CD14-positive monocyte (primary cell): ENCODE results near the gene FRMD6. TPM values are rescaled to one million over a fixed set of nuclear protein-coding genes. Genes with fewer than 3 reads are reported as not detected.

Experiments
- DNase-seq, 3 donors: peaks; one replicate each; pipeline ENCODE4 v3.0.0-alpha.2; 2011 to 2022
- H2AFZ ChIP-seq: 2 replicates; pipeline ENCODE4 v1.6.0; 2012; ENCODE audit warnings: mild to moderate bottlenecking, low read depth, low read length, inconsistent platforms; ENCODE audit not compliant: insufficient read depth, poor library complexity, severe bottlenecking
- H3K27ac ChIP-seq, 2 donors: 1 replicate in 1 of 2; 2 replicates in 1 of 2; pipeline ENCODE4 v1.5.1; 2012 to 2013; ENCODE audit warnings: low read length in 2 of 2, control low read depth in 1 of 2, inconsistent platforms in 1 of 2, low read depth in 1 of 2, mild to moderate bottlenecking in 1 of 2
- H3K27me3 ChIP-seq, 2 donors: one replicate each; pipeline versions ENCODE4 v1.6.0 to v1.6.1; 2011 to 2013; ENCODE audit warnings: low read length in 2 of 2; ENCODE audit not compliant: control insufficient read depth in 2 of 2, insufficient read depth in 2 of 2
- H3K36me3 ChIP-seq, 2 donors: replicated peaks in 1 of 2; 1 replicate in 1 of 2; 2 replicates in 1 of 2; pipeline versions ENCODE4 v1.5.1 to v1.6.1; 2012 to 2013; ENCODE audit warnings: low read length in 2 of 2, control low read depth in 1 of 2, inconsistent platforms in 1 of 2, mild to moderate bottlenecking in 1 of 2; ENCODE audit not compliant: insufficient read depth in 2 of 2, control insufficient read depth in 1 of 2
- H3K4me1 ChIP-seq, 2 donors: 1 replicate in 1 of 2; 2 replicates in 1 of 2; pipeline versions ENCODE4 v1.5.1 to v1.6.1; 2012 to 2013; ENCODE audit warnings: low read length in 2 of 2, control low read depth in 1 of 2, inconsistent platforms in 1 of 2, mild to moderate bottlenecking in 1 of 2, moderate library complexity in 1 of 2; ENCODE audit not compliant: insufficient read depth in 2 of 2, control insufficient read depth in 1 of 2
- H3K4me2 ChIP-seq: replicated peaks from 2 replicates; pipeline ENCODE3; 2012; ENCODE audit warnings: low read length, moderate library complexity, mild to moderate bottlenecking; ENCODE audit not compliant: poor library complexity, severe bottlenecking; ENCODE audit errors: extremely low read depth
- H3K4me3 ChIP-seq, 3 experiments: fragments of 200-600 bp in 1 of 3; sonication (generic) in 1 of 3; replicated peaks in 1 of 3; 1 replicate in 2 of 3; 2 replicates in 1 of 3; pipeline ENCODE4 v1.5.1; 2011 to 2013; ENCODE audit warnings: low read length in 3 of 3, mild to moderate bottlenecking in 3 of 3, control low read depth in 2 of 3, low read depth in 2 of 3, inconsistent platforms in 1 of 3, moderate library complexity in 1 of 3
- H3K79me2 ChIP-seq: 2 replicates; pipeline ENCODE4 v1.6.0; 2012; ENCODE audit warnings: mild to moderate bottlenecking, control low read depth, inconsistent platforms, low read length, moderate library complexity; ENCODE audit not compliant: insufficient read depth
- H3K9ac ChIP-seq: 2 replicates; pipeline ENCODE4 v1.6.0; 2017; ENCODE audit warnings: low read length, mild to moderate bottlenecking; ENCODE audit not compliant: insufficient read depth, poor library complexity, severe bottlenecking
- H3K9me3 ChIP-seq, 2 donors: replicated peaks in 1 of 2; 1 replicate in 1 of 2; 2 replicates in 1 of 2; pipeline versions ENCODE4 v1.5.1 to v1.6.1; 2012 to 2013; ENCODE audit warnings: low read length in 2 of 2, control low read depth in 1 of 2; ENCODE audit not compliant: control insufficient read depth in 1 of 2, insufficient read depth in 1 of 2
- H4K20me1 ChIP-seq: 2 replicates; pipeline ENCODE4 v1.6.0; 2012; ENCODE audit warnings: mild to moderate bottlenecking, low read length, control low read depth, moderate library complexity; ENCODE audit not compliant: insufficient read depth
- H3K27ac Mint-ChIP-seq, 7 donors: one replicate each; pipeline ENCODE4 v1.8.0; 2020; ENCODE audit warnings: mild to moderate bottlenecking in 7 of 7, mixed read lengths in 7 of 7, moderate library complexity in 6 of 7, inconsistent platforms in 2 of 7
- H3K27me3 Mint-ChIP-seq, 3 donors: one replicate each; pipeline ENCODE4 v1.8.0; 2021 to 2022; ENCODE audit warnings: low read depth in 3 of 3, mild to moderate bottlenecking in 3 of 3, mixed read lengths in 3 of 3, moderate library complexity in 3 of 3, inconsistent platforms in 1 of 3
- H3K36me3 Mint-ChIP-seq, 2 donors: one replicate each; pipeline ENCODE4 v1.8.0; 2020; ENCODE audit warnings: mixed read lengths in 2 of 2, inconsistent platforms in 1 of 2, mild to moderate bottlenecking in 1 of 2
- H3K4me1 Mint-ChIP-seq: one replicate; pipeline ENCODE4 v1.8.0; 2020; ENCODE audit warnings: mild to moderate bottlenecking, mixed read lengths
- H3K4me3 Mint-ChIP-seq, 2 donors: one replicate each; pipeline ENCODE4 v1.8.0; 2020; ENCODE audit warnings: mild to moderate bottlenecking in 2 of 2, mixed read lengths in 2 of 2, moderate library complexity in 1 of 2
- H3K9me3 Mint-ChIP-seq, 7 donors: one replicate each; pipeline ENCODE4 v1.8.0; 2020 to 2022; ENCODE audit warnings: mixed read lengths in 7 of 7, mild to moderate bottlenecking in 6 of 7, moderate library complexity in 6 of 7, inconsistent platforms in 2 of 7
- WGBS: methylation state at CpG from one replicate; pipeline ENCODE4 v1.1.5; 2013; ENCODE audit warnings: missing lambda C conversion rate; ENCODE audit not compliant: insufficient coverage; 5-methylcytosine and 5-hydroxymethylcytosine counted together
- intact Hi-C, 2 donors: fragments of 100-400 bp; cut with micrococcal nuclease; formaldehyde crosslinking; loops; one replicate each; pipeline versions ENCODE4 v1.15.0 to v1.15.1; 2023
- polyA minus RNA-seq: library from RNA; depleted of rRNA, polyadenylated mRNA; stranded (reverse); fragments of >200 nt; gene quantifications from 2 replicates; pipeline ENCODE4 v1.2.3, GENCODE V29; 2012
- polyA plus RNA-seq, 3 donors: library from polyadenylated mRNA; depleted of rRNA in 1 of 3; unstranded in 2 of 3; stranded (reverse) in 1 of 3; fragments of 300-500 nt in 2 of 3; fragments of >200 nt in 1 of 3; fragmentation: Illumina TruSeq in 2 of 3; gene quantifications; 1 replicate in 2 of 3; 2 replicates in 1 of 3; pipeline ENCODE4 v1.2.3, GENCODE V29; 2012 to 2021
- total RNA-seq, 12 experiments: library from RNA in 1 of 12; stranded (reverse) in 1 of 12; fragments of 120-200 nt in 1 of 12; gene quantifications; one replicate each; pipeline ENCODE4 v1.2.4 and lab custom pipeline; 2013 to 2026; ENCODE audit warnings: mixed read lengths in 6 of 12, inconsistent platforms in 1 of 12
- TF ChIP-seq, protein P1 (sequence below): fragments of 200-600 bp; IDR thresholded peaks from one replicate; pipeline ENCODE4 v1.8.0; 2022; ENCODE audit warnings: antibody characterized with exemption, mild to moderate bottlenecking

The FRMD6 gene
- total RNA-seq (2013) = 0.67 TPM
- polyA plus RNA-seq (under 1 TPM; 0.12 to 0.25 (median 0.12) TPM), polyA minus RNA-seq (0.28 and 0.40 TPM in 2 replicates), total RNA-seq (lab: John Stamatoyannopoulos, UW) (2.2 to 11.1 (median 5.2) reads per million in 11 experiments)

DNA sequence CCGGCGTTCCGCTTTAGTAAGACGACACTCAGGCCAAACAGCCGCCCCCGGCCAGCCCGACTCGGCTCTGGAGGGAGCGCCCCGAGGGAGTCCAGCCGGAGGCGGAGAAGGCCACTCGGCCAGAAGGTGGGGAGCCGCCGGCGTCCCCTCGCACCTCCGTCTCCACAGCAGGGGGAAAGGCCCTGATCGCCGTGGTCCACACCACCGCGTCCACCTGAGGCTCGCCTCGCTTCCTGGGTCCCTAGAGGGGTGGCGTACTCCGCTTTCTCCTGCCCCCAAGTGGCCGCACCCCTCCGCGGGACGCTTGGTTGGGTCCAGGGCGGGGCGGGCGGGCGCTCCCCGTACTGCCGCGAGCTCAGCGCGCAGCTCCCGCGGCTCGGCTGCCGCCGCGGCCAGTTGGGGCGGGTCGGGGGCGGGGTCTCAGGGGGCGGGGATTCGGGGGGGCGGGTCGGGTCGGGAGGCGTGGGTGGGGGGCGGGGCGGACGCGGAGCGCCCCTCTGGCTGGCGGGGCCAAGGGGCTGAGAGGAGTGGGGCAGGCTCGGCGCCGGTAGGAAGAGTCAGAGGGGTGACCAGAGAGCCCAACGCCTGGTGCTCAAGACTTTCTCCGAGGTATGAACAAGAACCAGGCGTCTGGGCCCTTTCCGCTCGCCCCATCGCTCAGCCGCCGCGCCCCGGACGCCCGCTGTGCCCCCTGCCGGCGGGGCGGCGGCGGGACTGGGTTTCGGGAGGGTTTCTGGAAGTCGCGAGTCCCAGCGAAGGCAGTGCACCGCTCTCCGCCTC is at the start of gene FRMD6:
Gene FRMD6, plus strand, starts transcription at position 523 of the 780 bp plus-strand sequence. CDS start 37,927 bp downstream, outside the sequence.
- Mint-ChIP-seq H3K27ac (peak within 1 kb of the TSS in 6 of 7 donors; percentile 75 to 92 (median 85)), H3K4me3 (peak within 1 kb of the TSS; percentile 87 to 92), H3K27me3 (peaks cover 21 to 32% (median 30%) of the 10 kb centered on the region in 3 donors), H3K9me3 (peaks cover 0 to 4% (median 0%) of the 10 kb centered on the region in 7 donors), H3K4me1 (peaks cover 23% of the 10 kb centered on the region), H3K36me3 (no peaks in the 10 kb centered on the region)
- H2AFZ ChIP-seq = peak within 1 kb of the TSS; percentile 93
- H3K27me3 ChIP-seq = peaks cover 16 to 23% of the 10 kb centered on the region in 2 donors
- H3K4me1 ChIP-seq = peaks cover 14 to 25% of the 10 kb centered on the region in 2 donors
- no peaks in the 10 kb centered on the region for H3K36me3 ChIP-seq
- peak within 1 kb of the TSS; percentile 98 for H3K4me2 ChIP-seq
- TF ChIP-seq, protein P1, sequence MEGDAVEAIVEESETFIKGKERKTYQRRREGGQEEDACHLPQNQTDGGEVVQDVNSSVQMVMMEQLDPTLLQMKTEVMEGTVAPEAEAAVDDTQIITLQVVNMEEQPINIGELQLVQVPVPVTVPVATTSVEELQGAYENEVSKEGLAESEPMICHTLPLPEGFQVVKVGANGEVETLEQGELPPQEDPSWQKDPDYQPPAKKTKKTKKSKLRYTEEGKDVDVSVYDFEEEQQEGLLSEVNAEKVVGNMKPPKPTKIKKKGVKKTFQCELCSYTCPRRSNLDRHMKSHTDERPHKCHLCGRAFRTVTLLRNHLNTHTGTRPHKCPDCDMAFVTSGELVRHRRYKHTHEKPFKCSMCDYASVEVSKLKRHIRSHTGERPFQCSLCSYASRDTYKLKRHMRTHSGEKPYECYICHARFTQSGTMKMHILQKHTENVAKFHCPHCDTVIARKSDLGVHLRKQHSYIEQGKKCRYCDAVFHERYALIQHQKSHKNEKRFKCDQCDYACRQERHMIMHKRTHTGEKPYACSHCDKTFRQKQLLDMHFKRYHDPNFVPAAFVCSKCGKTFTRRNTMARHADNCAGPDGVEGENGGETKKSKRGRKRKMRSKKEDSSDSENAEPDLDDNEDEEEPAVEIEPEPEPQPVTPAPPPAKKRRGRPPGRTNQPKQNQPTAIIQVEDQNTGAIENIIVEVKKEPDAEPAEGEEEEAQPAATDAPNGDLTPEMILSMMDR = peak; percentile 81
- H3K4me3 ChIP-seq = peak within 1 kb of the TSS; percentile 73 to 99 (median 85)
- H3K9me3 ChIP-seq = no peaks in the 10 kb centered on the region
- peak within 1 kb of the TSS; percentile 74 to 83 for H3K27ac ChIP-seq
- no peaks in the 10 kb centered on the region for H4K20me1 ChIP-seq
- H3K79me2 ChIP-seq = no peaks in the 10 kb centered on the region
- peak within 1 kb of the TSS; percentile 78 for H3K9ac ChIP-seq
- intact Hi-C loops = loop anchor here (5.0 to 10.0 kb wide), 2 partner anchors 331 to 333 kb away; partner anchors contain the start of gene RTRAF (in 1 of the 2)
- DNase-seq = peak; percentile 67 to 81 (median 76)
- under 1% methylated on average over 66 of the region's 86 CpGs for WGBS

- no peaks in the 10 kb centered on the region for H3K36me3 ChIP-seq
- Mint-ChIP-seq H3K36me3 (no peaks in the 10 kb centered on the region), H3K4me3 (no peak overlapping the region), H3K27ac (no peak overlapping the region), H3K27me3 (peaks cover 1 to 5% (median 2%) of the 10 kb centered on the region in 3 donors), H3K4me1 (no peaks in the 10 kb centered on the region), H3K9me3 (peaks cover 0 to 5% (median 0%) of the 10 kb centered on the region in 7 donors)
- no peak overlapping the region for H3K9ac ChIP-seq
- H3K79me2 ChIP-seq = no peaks in the 10 kb centered on the region
- no peak overlapping the region for H3K27ac ChIP-seq
- no peak overlapping the region for H2AFZ ChIP-seq
- DNase-seq = no peak
- intact Hi-C loops = no loop called here
- H3K4me1 ChIP-seq = no peaks in the 10 kb centered on the region
- H3K27me3 ChIP-seq = no peaks in the 10 kb centered on the region
- H3K4me3 ChIP-seq = no peak overlapping the region
- H4K20me1 ChIP-seq = no peaks in the 10 kb centered on the region
- no peak overlapping the region for H3K4me2 ChIP-seq
- TF ChIP-seq, protein P1 = no peak
- H3K9me3 ChIP-seq = no peaks in the 10 kb centered on the region
Observed at GRCh38 chr14:51602310-51602709, 49.4 kb upstream of the FRMD6 start.
